Activated CD4-positive, CD25-positive, alpha-beta regulatory T cell (primary cell): ENCODE results near the gene PLCB1.

Experiments
- DNase-seq, 4 experiments: peaks; one replicate each; lab custom pipeline; 2025; lab: John Stamatoyannopoulos, UW

The PLCB1 gene

DNA sequence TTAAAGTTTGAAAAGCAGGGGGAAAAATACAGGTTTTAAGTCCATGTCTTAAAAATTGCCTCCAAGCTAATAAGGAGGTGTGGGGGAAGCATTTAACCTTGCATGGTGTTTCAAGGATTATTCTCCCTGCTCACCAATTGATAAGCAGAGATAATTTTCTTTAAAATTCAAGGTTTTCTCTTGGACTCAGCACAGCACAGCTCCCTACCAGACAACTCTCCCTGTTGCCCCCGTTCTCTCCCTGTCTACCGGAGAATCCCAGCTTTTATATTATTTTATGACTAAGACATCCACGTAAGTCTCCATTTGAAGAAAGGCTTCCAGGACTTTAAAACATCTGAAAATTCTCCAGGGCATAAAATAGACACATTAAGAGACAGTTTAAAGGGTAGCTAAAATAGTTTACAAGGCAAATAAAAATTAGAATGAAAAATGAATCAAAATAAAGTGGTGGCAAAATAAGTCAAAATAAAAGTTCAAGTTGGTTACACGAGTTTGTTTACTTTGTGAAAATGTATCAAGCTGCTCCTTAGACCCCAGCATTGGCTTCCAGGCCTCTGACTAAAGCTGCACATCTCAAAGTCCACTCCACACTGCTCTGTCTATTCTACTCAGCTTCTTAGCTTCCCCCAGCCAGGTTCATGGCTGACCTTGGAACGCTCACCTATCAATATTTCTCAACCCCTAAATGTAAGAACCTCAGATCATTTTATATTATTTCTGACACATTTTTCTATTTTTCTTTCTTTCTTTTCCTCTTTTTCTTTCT, 748.2 kb downstream of the PLCB1 start:
- no peak for DNase-seq

DNA sequence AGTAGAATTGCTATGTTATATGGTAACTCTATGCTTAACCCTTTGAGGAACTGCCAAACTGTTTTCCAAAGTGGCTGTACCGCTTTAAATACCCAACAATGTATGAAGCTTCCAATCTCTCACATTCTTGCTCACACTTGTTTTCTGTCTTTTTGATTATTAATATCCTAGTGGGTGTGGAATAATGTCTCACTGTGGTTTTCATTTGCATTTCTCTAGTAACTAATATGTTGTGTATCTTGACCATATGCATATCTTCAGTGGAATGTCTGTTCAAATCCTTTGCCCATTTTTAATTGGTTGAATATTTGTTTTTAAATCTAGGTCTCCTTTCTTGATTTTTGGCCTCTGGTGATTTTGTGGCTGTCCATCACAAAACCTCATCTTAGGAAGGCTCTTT, 759.0 kb downstream of the PLCB1 start:
- no peak for DNase-seq

DNA sequence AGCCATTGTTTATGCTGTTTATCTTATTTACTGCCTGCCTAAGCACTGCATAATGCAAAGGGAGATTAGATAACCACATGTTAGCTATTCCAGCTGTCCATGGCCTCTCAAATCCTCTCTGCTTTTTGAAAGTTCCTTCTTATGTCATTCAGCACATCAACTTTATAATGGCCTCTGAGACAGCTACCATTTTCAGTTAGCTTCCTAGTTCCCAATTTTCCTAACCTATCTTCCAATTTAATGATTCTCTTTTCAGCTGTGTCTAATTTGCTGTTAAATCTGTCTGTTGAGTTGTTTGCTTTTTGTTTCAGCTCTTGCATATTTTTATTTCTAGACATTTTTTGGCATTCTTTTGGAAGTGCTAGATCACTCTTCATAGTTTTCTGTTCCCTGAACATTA, 763.4 kb downstream of the PLCB1 start:
- no peak for DNase-seq

DNA sequence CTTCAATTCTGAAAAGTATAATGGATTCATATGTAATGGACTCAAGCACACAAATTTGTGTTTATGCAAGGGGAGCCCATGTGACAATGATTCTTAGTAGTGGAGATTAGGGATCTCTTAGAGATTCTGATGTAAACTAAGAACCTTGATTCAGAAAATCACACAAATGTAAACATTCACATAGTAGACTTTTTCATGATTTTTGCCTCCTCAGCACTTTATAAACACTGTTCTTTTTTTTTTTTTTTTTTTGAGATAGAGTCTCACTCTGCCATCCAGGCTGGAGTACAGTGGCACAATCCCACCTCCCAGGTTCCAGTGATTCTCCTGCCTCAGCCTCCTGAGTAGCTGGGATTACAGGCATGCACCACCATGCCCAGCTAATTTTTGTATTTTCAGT, 766.8 kb downstream of the PLCB1 start:
- DNase-seq, result no peak

DNA sequence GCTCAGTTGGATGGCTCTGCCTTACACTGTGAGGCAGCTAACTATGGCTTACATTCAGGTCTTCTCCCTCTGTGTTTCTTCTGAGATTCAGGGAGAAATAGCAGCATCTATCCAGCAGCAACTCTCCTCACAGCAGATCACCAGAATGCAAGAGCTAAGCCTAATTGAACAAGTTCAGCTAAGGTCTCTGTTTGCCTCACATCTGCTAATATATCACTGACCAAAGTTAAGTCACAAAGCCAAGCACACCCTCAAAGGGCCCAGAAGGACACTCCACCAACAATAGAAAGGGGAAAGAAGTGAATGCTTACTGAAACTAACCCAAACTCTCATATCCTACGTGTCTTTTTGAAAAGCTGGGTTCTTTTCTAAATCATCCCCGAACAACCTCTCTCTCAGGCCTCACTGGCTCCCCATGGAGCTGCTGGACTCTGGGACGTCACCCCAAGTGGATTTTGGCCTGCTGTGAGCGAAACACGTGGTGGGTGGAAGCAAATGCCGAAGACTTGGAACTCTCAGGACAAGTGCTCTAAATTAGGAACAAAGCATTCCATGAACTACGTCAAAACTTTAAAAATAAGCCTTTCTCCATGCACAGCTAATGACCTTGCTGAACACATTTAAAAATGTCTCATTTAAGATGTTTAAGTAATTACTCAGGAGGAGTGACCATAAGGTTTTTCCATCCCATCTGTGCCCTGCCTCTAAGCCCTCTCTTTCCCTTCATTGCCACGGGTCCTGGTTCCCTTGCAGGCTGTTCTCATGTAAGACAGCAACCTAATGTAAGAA, 769.4 kb downstream of the PLCB1 start:
- no peak for DNase-seq

DNA sequence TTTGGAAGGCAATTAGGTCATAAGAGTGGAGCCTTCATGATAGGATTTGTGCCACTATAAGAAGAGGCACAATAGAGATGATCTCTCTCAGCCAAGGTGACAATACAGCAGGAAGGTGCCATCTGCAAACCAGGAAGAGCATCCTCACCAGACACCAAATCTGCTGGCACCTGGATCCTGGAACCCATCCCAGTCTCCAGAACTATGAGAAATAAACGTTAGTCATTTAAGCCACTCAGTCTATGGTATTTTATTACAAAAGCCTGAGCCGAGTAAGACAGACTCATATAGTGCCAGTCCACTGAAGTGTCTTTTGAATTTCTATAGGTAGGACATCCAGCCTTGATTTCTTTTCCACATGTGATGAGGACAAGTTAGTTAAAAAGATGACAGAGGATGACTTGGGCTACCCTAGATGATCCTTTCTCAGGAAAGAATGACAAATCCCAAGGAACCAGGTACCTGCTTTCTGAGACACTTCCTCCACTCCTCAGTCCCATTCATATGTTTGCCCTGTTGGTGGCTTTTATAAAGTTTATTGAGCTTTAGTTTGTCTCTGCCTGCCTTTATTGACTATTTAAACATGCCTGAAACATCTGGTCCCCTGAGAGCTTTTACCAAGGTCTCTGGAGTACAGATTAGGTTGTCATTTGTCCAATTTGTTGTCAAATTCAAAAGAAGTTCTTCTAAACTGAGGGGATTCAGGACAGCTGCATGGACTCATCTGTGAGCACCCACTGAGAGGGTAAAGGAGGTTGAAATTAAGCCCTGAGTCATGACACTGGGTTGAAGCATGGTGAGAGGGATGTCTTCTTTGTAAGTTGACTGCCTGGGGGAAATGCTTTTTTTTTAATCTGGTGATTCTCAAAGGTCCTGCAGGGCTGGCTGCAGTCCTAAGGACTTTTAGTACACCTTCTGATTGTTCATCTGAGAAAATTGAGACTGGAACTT, 771.9 kb downstream of the PLCB1 start:
- DNase-seq, result no peak

DNA sequence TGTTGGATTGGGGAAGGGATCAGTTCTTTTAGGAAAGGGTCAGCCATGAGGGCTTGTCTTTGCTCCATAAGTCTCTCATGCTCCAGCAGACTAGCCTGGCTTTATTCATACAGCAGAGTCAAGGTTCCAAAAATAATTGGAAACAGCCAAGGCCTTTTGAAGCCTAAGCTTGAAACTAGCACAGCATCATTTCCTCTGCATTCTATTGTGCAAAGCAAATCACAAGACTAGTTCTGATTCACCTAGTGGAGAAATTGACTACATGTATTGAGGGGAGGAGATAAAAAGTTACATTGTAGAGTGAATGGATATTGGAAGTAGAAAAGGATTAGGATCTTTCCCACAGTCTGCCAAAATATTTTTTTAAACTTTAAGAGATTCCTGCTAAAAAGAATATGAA, 777.5 kb downstream of the PLCB1 start:
- DNase-seq, result no peak

DNA sequence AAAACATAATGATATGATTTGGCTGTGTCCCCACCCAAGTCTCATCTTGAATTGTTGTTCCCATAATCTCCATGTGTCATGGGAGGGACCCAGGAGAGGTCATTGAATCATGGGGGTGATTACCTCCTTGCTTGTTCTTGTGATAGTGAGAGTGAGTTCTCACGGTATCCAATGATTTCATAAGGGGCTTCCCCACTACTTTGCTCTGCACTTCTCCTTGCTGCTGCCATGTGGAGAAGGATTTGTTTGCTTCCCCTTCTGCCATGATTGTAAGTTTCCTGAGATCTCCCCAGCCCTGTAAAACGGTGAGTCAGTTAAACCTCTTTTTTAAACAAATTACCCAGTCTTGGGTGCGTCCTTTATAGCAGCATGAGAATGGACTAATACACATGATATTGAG, 780.0 kb downstream of the PLCB1 start:
- no peak for DNase-seq

DNA sequence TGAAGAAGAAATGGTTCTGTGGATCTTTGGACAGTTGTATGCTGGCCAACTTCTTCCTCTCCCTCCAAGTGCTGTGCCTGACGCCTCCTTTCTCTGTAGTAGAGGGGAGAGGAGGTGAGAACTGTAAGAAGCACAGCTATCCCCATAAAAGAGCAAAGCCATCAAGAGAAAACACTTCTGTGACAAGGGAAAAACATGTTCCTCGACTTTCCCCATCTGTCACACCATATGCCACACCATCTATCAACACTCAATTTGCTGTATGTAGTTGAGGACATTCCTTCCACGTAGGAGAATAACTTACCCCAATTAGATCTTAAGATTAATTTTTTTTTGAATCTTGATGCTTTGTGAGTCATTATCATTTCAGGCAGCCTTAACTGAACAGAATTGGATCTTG, 780.7 kb downstream of the PLCB1 start:
- DNase-seq, result no peak

DNA sequence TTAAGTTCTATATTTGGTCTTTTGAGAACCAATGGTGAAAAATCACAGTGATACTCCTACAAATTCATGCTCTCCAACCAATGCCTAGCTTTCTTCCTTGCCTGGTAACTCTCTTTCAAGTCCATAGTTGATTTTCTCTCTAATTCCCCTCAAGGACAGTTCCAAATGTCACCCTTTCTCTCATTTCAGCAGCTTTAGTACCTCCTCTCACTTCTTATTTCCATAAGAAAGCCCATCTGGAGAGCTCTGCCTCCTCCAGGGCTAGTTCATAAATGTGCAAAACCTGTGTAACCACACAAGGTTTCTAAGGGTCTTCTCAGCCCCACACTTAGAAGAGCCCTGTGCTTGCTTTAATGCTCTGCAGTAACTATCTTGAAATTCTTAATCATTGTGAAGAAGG, 781.4 kb downstream of the PLCB1 start:
- DNase-seq, result no peak

DNA sequence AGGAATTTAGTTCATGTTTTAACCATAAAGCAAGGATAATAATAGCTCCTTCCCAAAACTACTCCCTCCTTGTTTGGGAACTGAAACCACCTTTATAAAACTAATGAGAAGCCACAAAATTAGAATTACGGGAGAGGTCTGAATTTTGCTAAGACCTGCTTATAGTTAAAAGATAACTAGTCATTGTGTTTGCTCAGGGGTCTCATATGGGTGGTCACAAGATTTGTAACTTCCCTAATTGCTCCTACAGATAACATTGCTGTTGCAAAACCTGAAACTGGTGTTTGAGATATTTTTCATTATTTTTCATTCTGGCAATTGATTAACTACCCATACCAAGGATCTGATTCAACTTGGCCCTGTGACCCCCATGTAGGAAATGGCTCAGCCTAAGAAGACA, 782.4 kb downstream of the PLCB1 start:
- DNase-seq, result no peak

DNA sequence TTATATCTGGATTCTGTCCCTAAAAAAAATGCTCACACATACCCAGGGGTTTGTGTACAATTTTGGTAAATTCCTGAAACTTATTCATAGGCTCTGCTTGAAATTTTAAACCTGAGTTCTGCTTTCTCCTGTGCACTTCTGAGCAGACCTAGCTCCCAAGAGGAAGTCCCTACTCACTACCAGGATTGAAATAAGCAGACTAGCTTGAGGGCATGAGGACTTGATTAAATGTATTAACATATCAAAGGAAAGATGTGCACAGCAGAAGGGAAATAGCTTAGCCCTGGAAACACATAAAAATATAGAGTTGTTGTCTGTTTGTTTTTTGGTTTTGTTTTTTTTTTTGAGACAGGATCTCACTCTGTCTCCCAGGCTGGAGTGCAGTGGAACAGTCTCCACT, 785.0 kb downstream of the PLCB1 start:
- DNase-seq, result no peak

DNA sequence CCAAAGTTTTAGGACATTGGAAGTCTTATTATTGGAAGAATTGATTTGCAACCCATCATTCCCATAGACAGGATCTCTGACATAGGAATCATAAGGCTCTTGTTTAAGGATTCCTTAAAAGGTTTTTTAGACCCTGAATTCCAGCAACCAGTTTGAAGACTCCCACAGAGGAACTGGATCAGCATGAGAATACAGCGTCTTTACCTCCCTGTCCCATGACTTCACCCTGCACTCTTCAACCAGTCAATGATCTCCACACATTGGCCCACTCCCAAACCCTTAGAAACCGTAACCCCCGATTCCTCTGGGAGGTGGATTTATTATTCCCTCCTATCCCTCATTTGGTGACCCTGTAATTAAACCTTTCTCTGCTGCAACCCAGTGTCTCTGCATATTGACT, 786.1 kb downstream of the PLCB1 start:
- DNase-seq, result no peak

DNA sequence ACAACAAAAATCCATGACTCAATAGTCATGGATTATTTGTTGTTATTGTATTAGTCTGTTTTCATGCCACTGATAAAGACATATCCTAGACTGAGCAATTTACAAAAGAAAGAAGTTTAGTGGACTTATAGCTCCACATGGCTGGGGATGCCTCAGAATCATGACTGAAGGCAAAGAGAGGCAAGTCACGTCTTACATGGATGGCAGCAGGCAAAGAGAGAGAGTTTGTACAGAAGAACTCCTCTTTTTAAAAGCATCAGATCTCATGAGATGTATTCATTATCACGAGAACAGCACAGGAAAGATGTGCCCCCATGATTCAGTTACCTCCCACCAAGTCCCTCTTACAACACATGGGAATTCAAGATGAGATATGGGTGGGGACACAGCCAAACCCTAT, 792.5 kb downstream of the PLCB1 start:
- no peak for DNase-seq

DNA sequence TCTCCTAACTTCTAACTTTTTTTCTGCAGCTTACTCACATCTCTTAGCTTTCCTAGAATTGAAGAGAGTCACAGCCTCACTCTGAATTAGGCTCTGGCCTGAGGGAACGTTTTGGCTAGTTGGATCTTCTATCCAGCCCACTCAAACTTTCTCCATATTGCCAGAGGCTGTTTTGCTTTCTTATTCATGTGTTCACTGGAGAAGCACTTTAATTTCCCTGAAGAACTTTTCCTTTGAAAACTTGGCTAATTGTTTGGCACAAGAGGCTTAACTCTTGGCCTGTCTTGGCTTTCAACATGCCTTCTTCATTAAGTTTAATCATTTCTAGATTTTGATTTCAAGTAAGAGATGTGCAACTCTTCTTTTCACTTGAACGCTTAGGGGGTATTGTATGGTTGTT, 798.7 kb downstream of the PLCB1 start:
- DNase-seq, result no peak

DNA sequence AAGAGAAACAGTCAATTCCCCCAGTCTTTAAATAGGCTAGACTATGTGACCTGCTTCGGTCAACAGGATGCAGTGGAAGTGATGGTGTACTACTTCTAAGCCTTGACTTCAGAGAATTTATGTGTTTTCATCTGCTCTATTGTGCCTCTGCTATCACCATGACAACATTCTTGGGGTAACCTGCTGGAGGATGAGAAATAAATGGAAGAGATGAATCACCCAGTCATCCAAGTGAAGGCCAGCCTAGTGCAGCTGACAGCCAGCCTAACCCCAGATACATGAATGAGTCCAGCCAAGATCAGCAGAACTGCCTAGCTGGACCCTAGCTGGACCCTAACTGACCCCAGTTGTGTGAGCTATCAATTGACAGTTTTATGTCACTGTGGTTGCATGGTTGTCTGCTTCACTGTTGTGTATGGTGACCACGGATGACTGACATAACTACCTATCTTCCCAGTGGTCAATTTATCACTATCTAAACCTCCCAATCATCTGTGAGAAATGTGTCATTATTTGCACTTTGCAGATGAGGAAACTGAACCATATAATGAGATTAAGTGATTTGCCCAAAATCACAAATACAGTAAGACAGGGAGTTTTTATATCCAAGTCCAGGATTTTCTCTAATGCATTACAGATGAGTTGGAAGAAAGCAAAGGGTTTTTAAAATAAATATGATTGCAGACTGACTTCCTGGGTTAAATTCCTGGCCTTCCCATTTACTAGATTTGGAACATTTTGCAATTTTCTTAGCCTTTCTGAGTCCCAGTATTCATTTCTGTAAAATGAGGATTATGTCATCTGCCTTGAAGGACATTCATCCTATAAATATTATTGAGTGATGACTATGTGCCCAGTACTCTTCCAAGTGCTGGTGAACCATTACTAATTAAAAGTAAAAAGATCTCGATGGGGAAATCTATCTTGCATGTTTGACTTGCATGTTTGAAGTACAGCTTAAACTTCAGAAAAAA, 800.4 kb downstream of the PLCB1 start:
- DNase-seq, result no peak

DNA sequence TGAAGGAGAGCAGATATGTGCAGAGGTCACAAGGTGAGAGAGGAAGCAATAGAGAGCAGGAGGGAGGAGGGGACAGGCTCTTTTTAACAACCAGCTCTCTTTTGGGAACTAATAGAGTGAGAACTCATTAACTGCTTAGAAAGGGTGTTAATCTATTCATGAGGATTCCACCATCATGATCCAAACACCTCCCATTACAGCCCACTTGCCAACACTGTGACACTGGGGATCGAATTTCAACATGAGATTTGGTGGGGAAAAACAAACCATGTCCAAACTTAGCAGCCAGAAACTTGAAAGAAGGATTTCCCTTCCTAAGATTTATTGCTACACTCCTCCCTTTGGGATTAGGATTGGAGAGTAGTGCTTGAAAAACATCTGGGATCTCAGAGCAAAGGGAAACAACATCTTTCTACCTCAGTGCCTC, 801.3 kb downstream of the PLCB1 start:
- no peak for DNase-seq

DNA sequence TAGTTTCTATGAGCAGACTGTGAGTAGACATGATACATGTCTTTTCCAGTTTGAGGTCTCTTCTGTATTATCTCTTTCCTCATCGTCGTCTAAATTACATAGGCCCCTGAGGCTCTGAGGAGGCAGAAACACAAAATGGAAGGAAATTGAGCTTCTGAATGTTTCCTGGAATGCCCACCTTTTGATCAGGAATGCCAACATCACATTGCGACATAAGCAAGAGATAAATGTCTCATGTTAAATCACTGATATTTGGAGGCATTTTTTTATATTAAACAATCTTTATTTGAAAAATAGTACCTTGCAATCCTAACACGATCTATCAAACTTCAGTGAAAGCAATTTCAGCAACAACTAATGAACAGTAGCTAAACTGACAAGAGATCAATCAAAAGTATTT, 802.3 kb downstream of the PLCB1 start:
- DNase-seq, result no peak
